HepG2 (cell line): ENCODE measurements around the gene EDC3.

Experiments
- DNMT3B ChIP-seq: conservative IDR thresholded peaks from 2 replicates; pipeline ENCODE4 v1.6.1; 2016; ENCODE audit warnings: missing biosample characterization, control low read depth
- HBP1 ChIP-seq: IDR thresholded peaks from 2 replicates; pipeline ENCODE4 v1.6.1; 2016; ENCODE audit warnings: low read depth, control low read depth
- HOXA7 ChIP-seq: sonication (generic); formaldehyde crosslinking; IDR thresholded peaks from 2 replicates; pipeline ENCODE4 v1.8.1; 2022; ENCODE audit warnings: mild to moderate bottlenecking, missing genetic modification reagents, moderate library complexity
- PLRG1 ChIP-seq: fragments of 450-650 bp; conservative IDR thresholded peaks from 2 replicates; pipeline ENCODE4 v1.6.1; 2016
- POLR2AphosphoS5 ChIP-seq: IDR thresholded peaks from 2 replicates; pipeline ENCODE4 v1.6.1; 2012; ENCODE audit warnings: low read depth, low read length
- PRDM4 ChIP-seq: sonication (generic); formaldehyde crosslinking; IDR thresholded peaks from 2 replicates; pipeline ENCODE4 v1.9.0; 2021; ENCODE audit warnings: missing genetic modification reagents, borderline replicate concordance
- SRSF9 ChIP-seq: fragments of 200-400 bp; formaldehyde crosslinking; IDR thresholded peaks from 2 replicates; pipeline ENCODE4 v1.6.1; 2018; ENCODE audit warnings: borderline replicate concordance, mild to moderate bottlenecking, low read depth, low read length; ENCODE audit not compliant: insufficient read depth, poor library complexity, severe bottlenecking
- SSRP1 ChIP-seq: IDR thresholded peaks from 2 replicates; pipeline ENCODE4 v1.6.1; 2016; ENCODE audit warnings: control low read depth
- ZFP36 ChIP-seq: fragments of 150-350 bp; IDR thresholded peaks from 2 replicates; pipeline ENCODE4 v1.6.1; 2018; ENCODE audit warnings: borderline replicate concordance, low read length, low read depth; ENCODE audit not compliant: partially characterized antibody
- ZNF496 ChIP-seq: sonication (generic); formaldehyde crosslinking; IDR thresholded peaks from 2 replicates; pipeline ENCODE4 v1.8.1; 2023; ENCODE audit warnings: mild to moderate bottlenecking, moderate library complexity, missing genetic modification reagents; ENCODE audit not compliant: insufficient replicate concordance
- TF ChIP-seq, protein P1 (sequence below): sonication (generic); formaldehyde crosslinking; IDR thresholded peaks from 2 replicates; pipeline ENCODE4 v1.5.0; 2020; ENCODE audit warnings: mild to moderate bottlenecking, missing genetic modification reagents, moderate library complexity
- TF ChIP-seq, protein P2 (sequence below): IDR thresholded peaks from 2 replicates; pipeline ENCODE4 v1.6.1; 2012; ENCODE audit warnings: inconsistent platforms
- TF ChIP-seq, protein P3 (sequence below): sonication (generic); formaldehyde crosslinking; IDR thresholded peaks from 2 replicates; pipeline ENCODE4 v1.8.0; 2022; ENCODE audit warnings: mild to moderate bottlenecking, missing genetic modification reagents, borderline replicate concordance

- TF ChIP-seq HOXA7 (no peak), SSRP1 (CRISPR knock-in tag) (no peak), POLR2AphosphoS5 (no peak), SRSF9 (no peak), PLRG1 (no peak), PRDM4 (CRISPR knock-in tag) (no peak), ZFP36 (no peak), ZNF496 (no peak), HBP1 (CRISPR knock-in tag) (no peak), DNMT3B (CRISPR knock-in tag) (no peak)
- TF ChIP-seq, protein P1, sequence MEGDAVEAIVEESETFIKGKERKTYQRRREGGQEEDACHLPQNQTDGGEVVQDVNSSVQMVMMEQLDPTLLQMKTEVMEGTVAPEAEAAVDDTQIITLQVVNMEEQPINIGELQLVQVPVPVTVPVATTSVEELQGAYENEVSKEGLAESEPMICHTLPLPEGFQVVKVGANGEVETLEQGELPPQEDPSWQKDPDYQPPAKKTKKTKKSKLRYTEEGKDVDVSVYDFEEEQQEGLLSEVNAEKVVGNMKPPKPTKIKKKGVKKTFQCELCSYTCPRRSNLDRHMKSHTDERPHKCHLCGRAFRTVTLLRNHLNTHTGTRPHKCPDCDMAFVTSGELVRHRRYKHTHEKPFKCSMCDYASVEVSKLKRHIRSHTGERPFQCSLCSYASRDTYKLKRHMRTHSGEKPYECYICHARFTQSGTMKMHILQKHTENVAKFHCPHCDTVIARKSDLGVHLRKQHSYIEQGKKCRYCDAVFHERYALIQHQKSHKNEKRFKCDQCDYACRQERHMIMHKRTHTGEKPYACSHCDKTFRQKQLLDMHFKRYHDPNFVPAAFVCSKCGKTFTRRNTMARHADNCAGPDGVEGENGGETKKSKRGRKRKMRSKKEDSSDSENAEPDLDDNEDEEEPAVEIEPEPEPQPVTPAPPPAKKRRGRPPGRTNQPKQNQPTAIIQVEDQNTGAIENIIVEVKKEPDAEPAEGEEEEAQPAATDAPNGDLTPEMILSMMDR (CRISPR knock-in tag): no peak
- TF ChIP-seq, protein P2, sequence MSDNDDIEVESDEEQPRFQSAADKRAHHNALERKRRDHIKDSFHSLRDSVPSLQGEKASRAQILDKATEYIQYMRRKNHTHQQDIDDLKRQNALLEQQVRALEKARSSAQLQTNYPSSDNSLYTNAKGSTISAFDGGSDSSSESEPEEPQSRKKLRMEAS: no peak
- TF ChIP-seq, protein P3, sequence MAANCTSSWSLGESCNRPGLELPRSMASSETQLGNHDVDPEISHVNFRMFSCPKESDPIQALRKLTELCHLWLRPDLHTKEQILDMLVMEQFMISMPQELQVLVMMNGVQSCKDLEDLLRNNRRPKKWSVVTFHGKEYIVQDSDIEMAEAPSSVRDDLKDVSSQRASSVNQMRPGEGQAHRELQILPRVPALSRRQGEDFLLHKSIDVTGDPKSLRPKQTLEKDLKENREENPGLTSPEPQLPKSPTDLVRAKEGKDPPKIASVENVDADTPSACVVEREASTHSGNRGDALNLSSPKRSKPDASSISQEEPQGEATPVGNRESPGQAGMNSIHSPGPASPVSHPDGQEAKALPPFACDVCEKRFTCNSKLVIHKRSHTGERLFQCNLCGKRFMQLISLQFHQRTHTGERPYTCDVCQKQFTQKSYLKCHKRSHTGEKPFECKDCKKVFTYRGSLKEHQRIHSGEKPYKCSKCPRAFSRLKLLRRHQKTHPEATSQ: no peak
These were observed 67.6 kb downstream of the EDC3 start for GRCh38 chr15:74628199-74628598.
